ENCODE data around the gene UQCRC1.

GRCh38 chr3:48609088-48610005 is at the start of gene UQCRC1:
- peak; percentile 86 for TF ChIP-seq TAF1 (IDR thresholded peaks at IDR 0.05; ENCODE audit: borderline replicate concordance, low read depth, low read length)
- TF ChIP-seq POLR2A (IDR thresholded peaks at IDR 0.05; ENCODE audit: low read depth, low read length), result peak; percentile 97
- TF ChIP-seq POLR2AphosphoS5 (IDR thresholded peaks at IDR 0.05; ENCODE audit: low read depth, low read length), result peak; percentile 88
